Fibroblast of lung (primary cell): ENCODE results near the gene CMYA5.

ENCODE experiments used
- CTCF ChIP-seq, 2 donors: IDR thresholded peaks in 1 of 2; conservative IDR thresholded peaks in 1 of 2; 1 replicate in 1 of 2; 2 replicates in 1 of 2; pipeline ENCODE4 v1.5.1; 2011 to 2012; ENCODE audit warnings: low read length in 2 of 2, control low read depth in 1 of 2, inconsistent platforms in 1 of 2, low read depth in 1 of 2, mild to moderate bottlenecking in 1 of 2
- EZH2 ChIP-seq: IDR thresholded peaks from 2 replicates; pipeline ENCODE4 v1.5.1; 2012; ENCODE audit warnings: low read length, control low read depth, mild to moderate bottlenecking; ENCODE audit errors: missing control alignments

- TF ChIP-seq CTCF (conservative IDR thresholded peaks at IDR 0.05 in 1 of 2, IDR thresholded peaks at IDR 0.05 in 1 of 2; ENCODE audit: low read depth in 1 of 2, low read length in 2 of 2) (no peak), EZH2 (no peak)
Measured at GRCh38 chr5:79672392-79672791, 17.2 kb upstream of the CMYA5 start.
